PC-3 (cell line): ENCODE results near the gene PHF19.

ENCODE experiments used
- CTCF ChIP-seq: fragments of 300-600 bp; sonication (generic); conservative IDR thresholded peaks from 2 replicates; pipeline ENCODE4 v1.5.1; 2017; ENCODE audit warnings: antibody characterized with exemption, low read depth, mild to moderate bottlenecking, low read length
- EZH2 ChIP-seq: fragments of 300-600 bp; sonication (generic); IDR thresholded peaks from one replicate; pipeline ENCODE4 v1.6.1; 2017; ENCODE audit warnings: antibody characterized with exemption, mild to moderate bottlenecking, low read length; ENCODE audit not compliant: unreplicated experiment

- no peak for TF ChIP-seq CTCF
- TF ChIP-seq EZH2: no peak
Measured at GRCh38 chr9:120818595-120818994, 58.4 kb downstream of the PHF19 start.
